HG02763 (cell line): ENCODE data around the gene ISCA2.

Experiments
- ATAC-seq: cut with Tn5 transposase; IDR thresholded peaks from one replicate; pipeline ENCODE4 v1.9.1; 2021; ENCODE audit warnings: mild to moderate bottlenecking, moderate library complexity; ENCODE audit not compliant: unreplicated experiment

ISCA2 gene

DNA sequence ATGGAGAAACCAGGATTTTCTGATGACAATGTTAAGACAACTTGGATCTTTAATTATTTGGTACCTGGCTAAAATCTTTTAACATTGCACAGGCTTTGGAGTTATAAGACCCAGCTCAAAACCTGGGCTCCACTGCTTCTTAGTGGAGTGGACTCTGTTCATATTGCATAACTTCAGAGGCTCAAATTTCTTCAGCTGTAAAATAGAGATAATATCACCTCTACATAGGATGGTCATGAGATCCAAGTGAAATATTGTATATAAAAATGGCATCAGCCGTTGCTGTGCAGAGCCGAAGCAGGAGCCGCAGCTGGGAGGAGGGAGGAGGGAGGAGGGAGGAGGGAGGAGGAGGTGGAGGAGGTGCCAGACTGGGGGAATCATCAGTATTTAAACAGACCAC is 11.0 kb upstream of the ISCA2 start:
- ATAC-seq: no peak

DNA sequence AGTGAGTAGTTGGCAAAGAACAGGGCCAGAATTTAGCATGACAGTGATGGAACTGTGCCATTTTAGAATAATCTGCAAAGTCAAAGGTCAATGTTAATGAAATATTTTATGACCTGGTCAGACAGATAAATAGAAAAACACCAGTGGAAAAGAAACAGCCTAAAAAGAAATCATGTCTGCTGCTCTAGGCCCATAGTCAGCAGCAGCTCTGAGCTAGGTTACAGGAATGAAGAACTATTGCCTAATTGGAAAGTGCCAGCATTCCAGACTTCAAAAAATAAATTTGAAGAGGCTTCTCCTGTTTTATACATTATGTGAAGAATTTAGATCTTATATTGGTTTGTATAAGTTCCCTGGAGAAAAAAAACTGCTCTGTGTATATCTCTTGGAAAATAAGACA is 10.2 kb upstream of the ISCA2 start:
- no peak for ATAC-seq

DNA sequence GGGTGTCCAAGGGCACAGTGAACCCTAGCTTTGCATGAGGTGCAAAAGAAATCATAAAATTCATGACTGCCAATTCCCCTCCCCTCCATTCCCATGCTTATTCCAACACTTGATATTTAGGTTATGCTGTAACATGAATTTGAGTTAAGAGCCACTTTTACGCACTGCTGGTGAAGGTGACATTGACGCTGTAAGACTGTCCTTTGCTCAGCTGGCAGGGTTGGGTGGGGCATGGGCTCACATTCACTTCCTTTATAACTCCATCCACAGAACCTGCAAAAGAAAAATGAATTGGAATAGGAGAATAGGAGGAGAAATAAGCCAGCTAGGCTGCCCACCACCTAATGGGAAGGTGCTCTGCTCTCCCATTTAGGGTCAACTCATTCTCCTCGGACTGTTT is 7.4 kb upstream of the ISCA2 start:
- no peak for ATAC-seq

DNA sequence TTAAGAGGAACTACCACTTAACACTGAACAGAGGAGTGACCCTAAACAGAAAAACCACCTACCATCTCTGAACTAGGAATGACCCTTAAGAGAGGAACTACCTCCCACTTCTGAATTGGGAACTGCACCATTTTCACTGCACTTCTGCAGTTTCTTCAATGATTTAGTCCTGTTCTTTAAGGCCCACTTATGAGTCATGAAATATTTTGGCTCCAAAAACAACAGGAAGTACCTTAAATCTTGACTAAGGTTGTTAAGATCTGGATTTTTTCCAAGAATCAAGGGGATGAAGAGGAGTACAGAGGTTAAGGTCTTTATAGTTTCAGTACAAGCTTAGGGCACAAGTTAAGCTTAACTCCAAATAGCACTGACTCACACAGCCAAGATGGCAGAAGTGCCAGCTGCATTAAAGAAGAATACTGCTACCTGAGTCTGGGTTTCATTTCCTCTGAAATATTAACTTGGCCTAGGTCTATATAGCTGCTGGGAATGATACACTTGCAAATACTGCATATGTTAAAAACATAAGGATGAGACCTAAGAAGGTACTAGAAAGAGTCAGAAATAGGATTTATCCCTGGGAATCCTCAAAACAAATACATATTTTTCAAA is 4.7 kb upstream of the ISCA2 start:
- ATAC-seq: no peak

DNA sequence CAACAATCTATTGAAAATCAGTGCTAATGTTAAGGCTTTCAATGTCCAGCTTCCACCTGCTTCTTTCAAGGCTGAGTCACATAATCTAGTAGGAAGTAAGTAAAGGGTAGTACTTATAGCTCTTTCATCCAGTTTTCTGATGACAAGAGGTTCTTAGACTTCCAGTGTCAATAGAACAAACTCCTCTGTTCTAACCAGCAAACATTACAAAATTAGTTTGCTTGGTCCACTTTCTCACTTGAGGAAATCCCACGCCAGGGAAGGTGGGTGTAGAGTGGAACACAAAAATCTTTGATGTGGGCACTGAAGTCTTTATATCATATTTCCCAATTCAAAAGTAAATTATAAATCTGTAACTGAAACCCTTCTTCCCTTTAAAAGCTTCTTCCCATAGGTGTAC is 3.1 kb upstream of the ISCA2 start:
- no peak for ATAC-seq

DNA sequence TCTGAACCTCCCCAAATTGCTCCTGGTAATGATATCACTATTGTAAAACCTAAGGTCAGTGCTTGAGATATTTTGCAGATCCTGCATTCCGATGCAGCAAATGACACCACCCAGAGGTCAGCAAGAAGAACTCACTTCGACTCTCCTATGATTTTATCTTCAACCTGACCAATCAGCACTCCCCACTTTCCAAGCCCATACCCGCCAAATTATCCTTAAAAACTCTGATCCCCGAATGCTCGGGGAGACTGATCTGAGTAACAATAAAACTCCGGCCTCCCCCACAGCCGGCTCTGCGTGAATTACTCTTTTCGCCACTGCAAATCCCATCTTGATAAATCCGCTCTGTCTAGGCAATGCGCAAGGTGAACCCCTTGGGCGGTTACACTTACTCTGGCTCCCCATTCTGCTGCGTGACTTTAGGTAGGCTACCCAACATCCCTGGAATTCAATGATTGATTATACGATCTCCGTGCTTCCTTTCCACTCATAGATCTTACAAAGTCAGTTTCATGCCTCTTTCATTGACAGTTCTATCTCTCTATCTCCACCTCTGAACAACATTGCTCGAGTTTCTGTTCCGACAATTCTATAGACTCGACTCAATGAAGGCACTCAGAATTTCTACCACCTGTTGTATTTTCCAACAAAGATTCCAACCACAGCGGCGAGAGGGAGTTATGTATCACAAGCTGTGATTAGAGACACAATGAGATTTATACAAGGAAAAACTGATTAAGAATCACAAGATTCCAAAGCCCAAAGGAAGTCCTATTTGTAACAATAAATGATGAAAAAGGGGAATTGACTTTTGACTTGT is 1.4 kb upstream of the ISCA2 start:
- no peak for ATAC-seq

DNA sequence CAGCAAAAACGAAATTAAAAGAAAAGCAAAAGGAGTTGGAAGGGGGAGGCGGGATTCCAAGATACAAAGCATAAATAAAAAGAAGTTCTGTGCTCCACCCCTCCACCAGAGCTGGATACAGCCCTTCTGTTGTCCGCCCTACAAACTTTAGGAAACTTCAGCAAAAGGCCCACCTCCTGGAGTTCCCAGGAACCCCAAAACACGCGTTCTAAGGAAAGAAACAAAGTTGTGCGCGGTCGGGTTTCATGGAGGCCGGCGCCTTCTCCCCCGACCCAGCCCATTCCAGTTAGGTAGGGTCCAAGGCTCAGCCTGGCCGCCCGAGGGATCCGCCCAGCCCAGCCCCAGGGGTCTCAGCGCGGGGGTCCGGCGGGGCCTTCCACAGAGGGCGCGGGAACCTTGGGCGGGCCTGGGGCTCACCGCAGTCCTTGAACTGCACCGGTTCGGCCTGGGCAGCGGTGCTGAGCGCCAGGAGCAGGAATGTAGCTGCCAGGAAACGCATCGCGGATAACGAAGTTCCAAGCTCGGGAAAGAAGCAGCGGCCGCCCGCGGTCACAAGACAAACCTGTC is 706 bp upstream of the ISCA2 start, which contains the start of gene NPC2:
Gene NPC2, minus strand, starts transcription at position 530 of the 567 bp plus-strand sequence. Its CDS starts 31 bp downstream, at position 499.
- peak; percentile 4 for ATAC-seq

DNA sequence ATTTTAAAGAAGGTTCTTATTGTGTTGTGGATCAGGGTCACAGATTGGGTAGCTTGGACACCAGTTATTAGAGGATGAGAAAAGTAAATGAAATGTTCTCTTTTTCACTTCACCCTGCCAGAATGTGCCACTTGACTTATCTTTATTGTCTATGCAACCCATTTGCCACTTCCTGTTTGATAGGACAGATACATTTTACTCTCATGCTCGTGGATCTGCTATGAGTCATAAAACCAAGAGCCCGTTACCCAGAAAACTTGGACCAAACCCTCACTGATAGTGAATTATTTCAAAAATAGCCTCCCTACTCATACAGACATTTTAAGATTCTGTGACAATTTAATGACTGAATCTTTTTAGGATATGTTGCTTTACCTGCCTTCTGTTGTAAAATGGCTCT is 1.8 kb downstream of the ISCA2 start:
- ATAC-seq: no peak

DNA sequence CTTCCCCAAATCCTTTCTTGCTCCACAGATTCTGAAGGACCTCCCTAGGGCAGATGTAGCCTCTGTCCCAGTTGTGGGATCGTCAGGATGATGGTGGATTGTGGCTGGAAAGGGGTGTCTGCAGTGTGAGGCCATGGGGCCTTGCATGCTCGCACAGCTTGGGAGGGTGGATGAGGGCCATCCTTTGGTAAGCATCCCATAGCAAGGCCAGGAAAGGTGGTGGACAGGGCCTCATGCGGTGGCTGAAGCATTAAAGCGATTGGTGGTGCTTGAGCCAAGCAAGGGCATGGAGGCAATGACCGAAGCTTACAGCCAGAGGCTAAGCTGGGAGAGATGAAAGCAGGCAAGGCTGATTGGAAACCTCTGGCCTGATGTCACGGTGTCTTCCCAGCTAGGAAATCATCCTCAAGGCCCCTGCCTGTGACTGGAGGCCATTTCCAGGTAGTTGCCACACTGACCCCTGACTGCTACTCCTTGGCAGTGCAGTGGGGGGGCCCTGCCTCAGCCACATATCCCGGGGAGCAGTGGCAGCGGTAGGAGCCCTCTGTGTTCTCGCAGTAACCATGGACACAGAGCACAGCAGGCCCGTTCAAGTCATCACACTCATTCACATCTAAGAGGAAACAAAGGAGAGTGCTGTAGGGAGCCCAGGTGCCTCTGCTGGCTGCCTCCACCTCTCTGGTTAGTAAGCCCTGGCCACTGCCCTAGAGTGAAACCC is 7.0 kb downstream of the ISCA2 start:
- ATAC-seq: no peak

DNA sequence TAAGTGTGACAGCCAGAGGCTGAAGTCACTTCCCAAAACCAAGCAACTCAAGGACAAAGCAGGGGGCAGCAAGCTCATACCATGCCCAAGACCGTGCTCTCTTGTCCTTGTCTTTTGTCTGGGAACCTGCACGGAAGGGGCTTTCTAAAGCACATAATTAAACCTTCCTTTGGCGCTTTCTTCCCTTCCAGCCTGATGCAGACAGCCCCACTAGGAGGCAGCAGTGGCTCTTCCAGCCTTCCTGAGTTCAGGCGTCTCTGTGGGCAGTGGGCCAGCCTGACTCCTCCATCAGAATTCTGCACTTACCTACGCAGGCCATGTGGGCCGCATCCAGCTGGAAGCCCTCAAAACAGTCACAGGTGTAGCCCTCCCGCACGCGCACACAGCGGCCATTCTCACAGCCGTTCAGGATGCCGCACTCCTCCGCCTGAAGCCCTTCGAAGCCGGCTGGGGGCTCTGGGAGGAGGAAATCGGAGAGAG is 7.6 kb downstream of the ISCA2 start:
- ATAC-seq: no peak

DNA sequence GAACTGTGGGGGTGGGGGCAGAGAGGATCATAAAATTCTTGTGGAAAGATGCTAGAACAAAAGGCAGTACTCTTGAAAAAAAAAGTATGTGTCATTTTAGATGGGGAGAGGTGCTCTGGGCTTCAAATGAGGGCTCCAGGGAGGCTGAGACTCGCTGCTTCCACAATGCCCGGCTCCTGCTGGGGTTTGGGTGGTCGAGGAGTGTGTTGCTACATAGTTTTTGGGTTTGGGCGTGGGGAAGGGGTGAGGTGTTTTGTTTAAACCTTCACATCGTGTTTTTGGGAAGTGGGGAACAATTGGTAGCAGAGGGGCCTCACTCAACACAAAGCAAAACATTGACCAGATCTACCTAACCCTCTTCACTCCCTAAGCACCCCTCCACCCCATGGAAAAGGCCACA is 8.1 kb downstream of the ISCA2 start:
- ATAC-seq: no peak

DNA sequence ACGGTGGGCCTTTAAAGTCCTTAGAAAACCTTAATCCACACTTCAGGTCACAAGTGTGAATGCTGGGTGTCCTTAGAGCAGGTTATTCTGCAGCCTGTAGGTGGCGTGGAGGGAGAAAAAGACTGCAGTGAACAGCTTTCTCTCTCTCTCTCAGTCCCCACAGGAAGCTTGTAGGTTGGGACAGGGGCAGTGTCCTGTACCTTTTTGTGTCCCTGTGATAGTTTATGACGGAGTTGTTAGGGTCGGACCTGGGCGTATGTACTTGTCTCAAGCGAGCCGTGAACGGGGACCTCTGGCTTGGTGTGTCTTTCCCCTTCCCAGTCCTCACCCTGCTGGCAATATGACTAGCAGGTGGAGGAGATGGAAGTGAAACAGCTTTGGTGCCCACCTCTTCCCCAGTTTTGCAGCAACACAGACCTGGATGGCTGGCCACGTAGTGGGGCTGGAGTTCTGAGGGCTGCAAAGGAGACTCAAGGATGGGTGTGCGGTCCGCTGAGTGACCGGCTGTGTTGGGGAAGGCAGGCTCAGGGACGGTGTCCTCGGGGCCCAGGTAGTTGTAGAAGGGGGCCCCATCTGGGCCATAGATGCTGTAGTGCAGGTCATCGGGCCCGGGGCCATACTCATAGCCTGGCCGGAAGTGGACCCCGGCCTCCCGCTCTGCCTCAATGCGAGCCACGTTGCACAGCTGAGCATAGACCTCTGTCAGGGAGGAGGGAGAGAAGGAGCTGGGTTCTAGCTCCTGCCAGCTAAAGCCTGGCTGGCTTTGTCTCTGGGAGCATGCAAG is 8.9 kb downstream of the ISCA2 start:
- no peak for ATAC-seq

DNA sequence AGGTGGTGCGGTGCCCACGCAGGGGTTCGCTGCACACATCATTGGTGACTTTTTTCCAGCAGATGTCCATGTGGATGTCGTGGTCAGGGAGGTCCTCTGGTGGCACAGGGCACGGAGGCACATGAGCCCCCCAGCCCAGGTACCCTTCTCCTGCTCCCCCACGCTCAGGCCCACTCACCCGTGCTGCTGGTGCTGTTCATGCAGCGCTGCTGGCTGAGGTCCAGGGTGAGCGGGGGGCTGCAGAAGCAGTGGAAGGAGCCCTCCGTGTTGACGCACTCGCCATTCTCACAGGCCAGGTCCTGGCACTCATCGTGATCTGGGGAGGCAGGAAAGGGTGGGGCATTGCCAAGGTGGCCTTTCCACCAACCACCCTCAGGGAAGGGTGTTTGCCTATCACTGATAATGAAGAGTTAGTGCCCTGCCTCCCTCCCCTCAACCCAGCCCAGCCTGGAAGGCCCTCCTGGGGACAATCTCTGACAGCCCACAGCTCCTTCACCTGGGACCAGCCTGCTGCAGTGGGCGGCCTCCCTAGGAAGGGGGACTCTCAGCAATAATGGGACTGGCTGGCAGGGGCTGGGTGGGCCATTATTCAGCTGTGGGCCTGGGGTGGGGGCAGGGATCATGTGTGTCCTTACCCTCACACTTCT is 9.8 kb downstream of the ISCA2 start:
- no peak for ATAC-seq

DNA sequence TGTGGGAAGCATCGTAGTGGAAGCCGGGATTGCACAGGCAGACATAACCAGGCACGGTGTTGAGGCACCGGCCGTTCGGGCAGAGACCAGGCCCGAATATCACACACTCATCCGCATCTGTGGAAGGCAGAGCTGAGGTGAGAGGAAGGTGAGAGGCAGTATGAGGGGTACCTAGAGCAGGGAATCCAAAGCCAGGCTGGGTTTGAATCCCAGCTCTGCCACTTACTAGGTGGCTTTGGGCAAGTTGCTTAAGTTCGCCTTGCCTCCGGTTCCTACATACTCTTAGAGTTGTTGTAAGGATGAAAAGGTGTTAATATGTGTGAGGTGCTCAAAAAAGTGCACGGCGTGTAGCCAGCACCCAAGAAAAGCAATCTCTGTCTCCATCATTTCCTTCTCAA is 10.4 kb downstream of the ISCA2 start:
- ATAC-seq: no peak

DNA sequence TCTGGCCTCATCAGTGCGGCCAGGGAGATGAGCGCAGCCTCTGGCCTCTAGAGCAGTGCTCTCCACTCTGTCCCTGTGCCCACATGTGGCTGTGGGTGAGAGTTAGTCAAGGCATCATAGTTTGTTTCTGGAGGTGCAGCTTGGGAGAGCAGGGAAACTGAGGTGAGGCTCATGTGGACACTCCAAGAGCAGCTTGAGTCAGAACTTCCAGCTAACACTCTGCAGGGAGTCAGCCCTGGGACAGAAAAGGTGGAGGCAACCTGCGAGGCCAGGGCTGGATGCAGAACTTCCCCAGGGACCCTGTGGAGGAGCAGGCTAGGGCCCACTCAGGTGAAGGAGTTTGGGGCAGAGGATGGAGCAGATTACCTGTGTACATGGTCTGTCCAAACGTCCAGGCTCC is 10.8 kb downstream of the ISCA2 start:
- no peak for ATAC-seq

DNA sequence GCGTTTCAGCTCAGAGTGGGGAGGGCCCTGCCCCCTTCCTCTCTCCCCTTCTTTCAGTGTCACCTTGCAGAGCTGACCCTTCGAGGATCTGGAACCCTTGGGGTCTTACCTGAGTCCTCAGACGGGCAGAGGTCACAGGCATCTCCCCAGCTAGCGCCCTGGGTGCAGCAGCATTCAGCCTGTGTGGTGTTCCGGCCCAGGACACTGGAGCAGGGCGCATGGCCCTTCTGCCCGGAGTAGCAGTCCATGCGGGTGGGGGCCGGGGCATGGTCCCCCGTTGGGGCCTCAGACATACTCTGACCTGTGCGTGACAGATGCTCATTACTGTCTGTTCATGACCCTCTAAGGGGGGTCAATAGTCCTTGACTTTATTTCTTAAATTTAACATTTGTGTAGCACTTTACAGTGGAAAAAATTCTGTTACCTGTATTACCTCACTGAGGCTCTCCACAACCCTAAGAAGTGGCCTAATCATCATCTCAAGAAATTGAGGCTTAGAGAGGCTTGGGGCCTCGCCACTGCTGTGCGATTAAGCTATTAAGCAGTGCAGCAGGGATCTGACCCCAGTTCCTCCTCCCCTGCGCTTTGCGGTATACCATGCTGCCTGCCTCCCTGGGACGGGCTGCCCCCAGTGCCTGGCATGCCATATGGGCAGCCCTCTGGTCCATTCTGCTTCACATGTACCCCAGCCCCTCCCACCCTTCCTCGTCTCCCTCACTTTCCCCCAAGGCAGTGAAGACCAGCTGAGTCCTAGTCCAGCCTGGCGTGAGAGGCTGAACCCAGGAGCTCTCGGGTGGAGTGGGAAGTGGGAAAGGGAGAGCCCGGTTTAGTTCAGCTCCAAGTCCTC is 11.5 kb downstream of the ISCA2 start:
- no peak for ATAC-seq

DNA sequence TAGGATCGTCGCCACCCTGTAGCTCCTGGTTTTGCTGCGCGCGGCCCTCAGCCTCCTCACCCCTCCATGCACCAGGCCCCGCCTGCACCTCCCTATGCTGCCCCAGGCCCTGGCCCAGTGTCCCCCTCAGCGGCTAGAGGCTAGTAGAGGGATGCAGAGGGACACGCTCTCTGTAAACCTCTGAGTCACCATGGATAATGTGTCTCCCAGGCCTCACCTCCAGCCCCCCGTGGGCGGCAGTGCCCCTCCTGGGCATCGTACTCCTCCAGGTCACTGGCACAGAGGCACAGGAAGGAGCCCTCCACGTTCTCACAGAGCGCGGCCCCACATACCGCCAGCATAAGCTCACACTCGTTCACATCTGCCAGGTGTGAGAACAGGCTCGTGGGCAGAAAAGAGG is 12.3 kb downstream of the ISCA2 start:
- no peak for ATAC-seq

DNA sequence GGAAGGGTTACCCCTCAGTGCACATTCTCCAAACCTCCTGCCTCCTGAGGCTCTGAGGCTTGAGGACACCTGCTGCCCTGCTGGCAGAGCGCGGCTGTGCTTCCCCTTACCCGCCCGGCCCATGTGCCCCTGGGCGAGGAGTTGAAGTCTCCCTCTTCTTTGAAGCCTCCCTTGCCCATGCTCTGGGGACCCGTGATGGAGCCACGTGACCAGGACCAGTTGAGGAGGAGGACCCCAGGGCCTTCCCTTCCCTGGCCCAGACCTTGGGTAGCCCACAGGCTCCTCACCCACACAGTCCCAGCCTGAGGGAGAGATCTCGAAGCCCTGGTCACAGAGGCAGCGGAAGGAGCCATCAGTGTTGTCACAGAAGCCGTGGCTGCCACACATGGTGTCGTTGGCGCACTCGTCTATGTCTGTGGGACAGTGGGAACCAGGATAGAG is 12.9 kb downstream of the ISCA2 start:
- ATAC-seq: no peak

DNA sequence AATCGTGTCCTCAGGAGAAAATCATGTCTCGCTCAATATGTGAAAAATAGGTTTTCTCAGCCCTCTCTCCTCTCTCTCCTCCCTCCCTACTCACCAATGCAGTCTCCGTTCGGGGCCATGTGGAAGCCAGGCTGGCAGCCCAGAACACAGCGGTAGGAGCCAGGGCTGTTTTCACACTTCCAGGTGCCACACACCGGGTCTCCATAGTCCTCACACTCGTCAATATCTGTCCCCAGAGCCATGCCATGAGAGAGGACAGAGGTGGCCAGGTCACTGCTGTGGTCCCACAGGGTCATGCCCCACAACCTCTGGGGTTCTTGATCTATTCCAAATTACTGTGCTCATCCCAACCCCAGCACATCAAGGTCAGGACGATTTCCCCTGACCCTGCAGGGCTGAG is 13.5 kb downstream of the ISCA2 start:
- ATAC-seq: no peak
